SHP77 treated with DMSO at 0.1 percent for 48 hours (cell line): ENCODE measurements around the gene SSH3.
"Not testable (repeated sequence)": the region's sequence is repeated elsewhere in the genome, so short reads cannot be mapped to it uniquely, and the experiment has no call there.

Experiments used
- DNase-seq: peaks from one replicate; lab custom pipeline; 2025; lab: John Stamatoyannopoulos, UW

SSH3 gene

GRCh38 chr11:67303132-67303834, at the start of gene SSH3:
Gene SSH3, plus strand, starts transcription at chr11:67303530. Its CDS starts 96 bp downstream, at chr11:67303626.
- DNase-seq, result peak; percentile 49

GRCh38 chr11:67253872-67254624, 49.3 kb upstream of the SSH3 start:
- no peak for DNase-seq

GRCh38 chr11:67254798-67255197, 48.5 kb upstream of the SSH3 start:
- no peak for DNase-seq

DNA sequence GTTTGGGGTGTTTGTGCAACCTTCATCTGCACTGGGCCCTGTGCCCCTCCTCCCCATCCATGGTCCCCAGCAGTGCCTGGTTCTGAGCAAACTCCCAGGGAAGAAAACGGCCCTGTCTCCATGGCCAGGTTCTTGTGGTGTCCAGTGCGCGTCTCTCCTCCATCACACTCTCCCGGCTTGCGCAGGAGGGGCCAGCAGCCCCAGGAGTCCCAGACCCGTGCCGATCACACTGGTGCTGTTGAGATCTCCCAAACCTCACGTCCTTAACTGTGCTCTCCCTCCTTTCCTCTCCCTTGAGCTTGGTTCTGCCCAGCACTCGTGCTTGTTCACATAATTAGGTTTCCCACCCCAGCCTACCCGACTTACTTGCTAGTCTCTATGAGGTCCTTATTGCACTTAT, 48.0 kb upstream of the SSH3 start:
- DNase-seq, result no peak

- DNase-seq, result no peak
These were observed 47.5 kb upstream of the SSH3 start for GRCh38 chr11:67255864-67256263.

DNA sequence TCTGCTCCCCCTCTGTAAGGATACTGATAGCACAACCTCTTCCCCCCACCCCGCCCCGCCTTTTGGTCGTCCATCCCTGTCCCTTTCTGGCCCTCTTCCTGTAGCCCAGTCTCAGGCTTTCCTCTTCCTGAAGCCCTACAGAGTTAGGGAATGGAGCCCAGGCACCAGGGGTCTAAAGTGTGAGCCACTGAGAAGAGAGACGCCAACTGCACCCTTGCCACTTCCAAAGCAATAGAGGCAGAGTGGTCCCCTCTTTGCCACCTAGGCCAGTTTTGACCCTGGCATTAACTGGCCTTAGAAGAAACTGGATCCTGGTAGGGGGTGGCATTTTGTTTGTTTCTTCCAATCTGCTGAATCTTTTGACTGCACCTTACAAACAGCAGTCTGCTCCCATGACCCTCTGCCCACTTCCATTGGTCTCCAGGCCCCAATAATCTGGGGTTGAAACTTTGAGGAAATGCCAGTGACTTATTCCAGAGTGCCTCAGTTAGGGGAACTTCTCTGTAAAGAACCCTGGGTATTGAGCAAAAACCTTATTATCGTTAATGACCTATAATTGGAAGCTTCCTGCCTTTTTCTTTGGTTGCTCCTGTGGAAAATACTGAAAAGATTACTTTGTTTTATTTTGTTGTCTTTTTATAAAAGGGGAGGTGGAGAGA, 46.7 kb upstream of the SSH3 start:
- no peak for DNase-seq

- DNase-seq, result no peak
These were observed 42.9 kb upstream of the SSH3 start for GRCh38 chr11:67260406-67260805.

DNA sequence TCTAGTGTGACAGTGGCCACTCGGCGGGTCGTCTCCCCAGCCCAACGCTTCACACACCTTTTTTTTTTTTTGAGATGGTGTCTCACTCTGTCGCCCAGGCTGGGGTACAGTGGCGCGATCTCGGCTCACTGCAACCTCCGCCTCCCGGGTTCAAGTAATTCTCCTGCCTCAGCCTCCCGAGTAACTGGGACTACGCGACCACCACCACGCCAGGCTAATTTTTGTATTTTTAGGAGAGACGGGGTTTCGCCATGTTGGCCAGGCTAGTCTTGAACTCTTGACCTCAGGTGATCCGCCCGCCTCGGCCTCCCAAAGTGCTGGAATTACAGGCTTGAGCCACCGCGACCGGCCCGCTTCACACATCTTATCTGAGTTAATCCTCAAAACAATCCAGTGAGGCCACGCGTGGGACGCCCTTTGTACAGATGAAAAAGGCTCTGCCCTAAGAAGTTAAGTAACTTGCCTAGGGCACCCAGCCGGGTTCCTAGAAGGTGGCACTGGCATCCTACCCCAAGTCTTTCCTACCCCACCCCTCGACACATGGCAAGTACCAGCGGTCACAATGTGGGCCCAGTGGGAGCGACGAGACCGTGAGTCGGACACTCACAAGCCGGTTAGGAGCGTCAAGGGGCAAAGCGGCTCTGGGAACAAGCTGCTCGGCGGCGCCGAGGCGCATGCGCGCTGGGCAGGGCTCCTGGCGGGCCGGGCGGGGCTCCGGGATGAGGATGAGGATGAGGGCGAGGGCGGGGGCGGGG, 42.3 kb upstream of the SSH3 start:
- DNase-seq, result not testable (repeated sequence)

DNA sequence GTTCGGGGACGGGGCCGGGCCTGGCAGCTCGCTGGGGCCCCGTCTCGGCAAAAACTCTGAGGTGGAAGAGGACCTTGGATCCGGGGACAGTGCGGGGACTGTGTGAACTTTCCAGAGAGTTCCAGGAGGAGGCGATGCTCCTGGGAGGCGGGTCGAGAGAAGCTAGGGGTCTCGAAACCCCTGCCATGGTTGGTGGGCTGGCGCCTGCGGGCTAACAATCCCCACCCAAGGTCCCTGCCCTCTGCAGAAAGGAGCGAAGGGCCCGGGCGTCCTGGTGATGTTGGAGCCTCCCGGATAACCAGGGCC, 41.7 kb upstream of the SSH3 start:
- no peak for DNase-seq

- no peak for DNase-seq
These were observed 41.2 kb upstream of the SSH3 start for GRCh38 chr11:67261946-67262681.

DNA sequence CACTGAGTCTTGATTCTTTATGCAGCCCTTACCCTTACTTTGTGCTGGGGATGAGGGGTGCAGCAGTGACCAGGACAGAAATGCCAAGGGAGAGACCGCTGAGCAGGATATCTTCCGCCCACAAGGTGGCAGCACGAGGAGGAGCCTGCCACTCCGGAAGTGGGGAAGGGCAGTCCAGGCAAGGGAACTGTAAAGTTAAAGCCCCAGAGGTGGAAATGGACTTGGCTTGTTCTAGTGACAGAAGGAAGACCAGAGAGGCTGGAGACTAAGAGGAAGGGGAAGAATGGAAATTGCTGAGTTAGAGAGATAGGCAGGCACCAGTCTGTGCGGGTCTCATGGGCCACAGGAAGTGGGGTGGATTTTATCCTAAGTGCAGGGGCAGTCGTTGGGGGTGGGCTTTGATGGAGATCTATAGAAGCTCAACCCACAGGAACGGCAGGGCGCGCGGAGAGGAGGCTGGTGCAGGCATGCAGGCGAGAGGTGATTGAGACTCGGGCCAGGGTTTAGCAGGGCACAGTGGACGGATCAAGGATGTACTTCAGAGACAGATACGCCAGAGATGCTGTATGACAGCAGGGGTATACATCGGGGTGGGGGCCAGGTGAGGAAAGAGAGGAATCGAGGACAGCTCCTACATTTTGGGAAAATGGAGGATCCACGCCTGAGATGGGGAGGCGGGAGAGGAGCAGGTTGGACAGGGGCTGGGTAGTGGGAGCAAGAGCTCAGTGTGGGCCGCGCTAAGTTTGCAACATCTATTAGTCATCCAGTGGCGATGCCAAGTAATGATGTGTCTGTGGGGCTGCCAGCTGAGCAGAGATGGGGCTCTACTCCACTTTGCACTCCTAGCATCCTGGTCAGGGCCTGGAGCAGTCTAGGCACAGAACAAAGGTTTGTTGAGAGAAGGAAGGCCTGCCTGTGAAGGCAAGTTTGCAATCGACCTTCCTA, 40.3 kb upstream of the SSH3 start:
- peak; percentile 59 for DNase-seq

DNA sequence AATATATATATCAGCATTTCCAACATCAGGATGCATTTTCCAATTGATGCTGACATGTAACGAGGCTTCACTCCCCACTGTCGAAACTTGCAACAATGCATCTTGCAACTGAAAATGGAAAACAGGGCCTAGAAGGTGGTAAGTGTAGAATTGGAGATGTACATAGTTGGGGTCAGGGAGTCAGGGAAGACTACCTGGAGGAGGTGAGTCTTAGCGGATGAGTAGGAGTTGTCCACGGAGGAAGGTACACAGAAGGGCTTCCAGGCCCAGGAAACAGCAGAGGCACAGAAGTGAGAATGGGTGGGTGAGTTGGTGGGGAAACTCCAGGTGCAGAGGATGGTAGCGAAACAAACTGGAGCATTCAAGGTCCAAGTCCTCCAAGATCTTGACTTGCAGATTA, 39.1 kb upstream of the SSH3 start:
- no peak for DNase-seq

DNA sequence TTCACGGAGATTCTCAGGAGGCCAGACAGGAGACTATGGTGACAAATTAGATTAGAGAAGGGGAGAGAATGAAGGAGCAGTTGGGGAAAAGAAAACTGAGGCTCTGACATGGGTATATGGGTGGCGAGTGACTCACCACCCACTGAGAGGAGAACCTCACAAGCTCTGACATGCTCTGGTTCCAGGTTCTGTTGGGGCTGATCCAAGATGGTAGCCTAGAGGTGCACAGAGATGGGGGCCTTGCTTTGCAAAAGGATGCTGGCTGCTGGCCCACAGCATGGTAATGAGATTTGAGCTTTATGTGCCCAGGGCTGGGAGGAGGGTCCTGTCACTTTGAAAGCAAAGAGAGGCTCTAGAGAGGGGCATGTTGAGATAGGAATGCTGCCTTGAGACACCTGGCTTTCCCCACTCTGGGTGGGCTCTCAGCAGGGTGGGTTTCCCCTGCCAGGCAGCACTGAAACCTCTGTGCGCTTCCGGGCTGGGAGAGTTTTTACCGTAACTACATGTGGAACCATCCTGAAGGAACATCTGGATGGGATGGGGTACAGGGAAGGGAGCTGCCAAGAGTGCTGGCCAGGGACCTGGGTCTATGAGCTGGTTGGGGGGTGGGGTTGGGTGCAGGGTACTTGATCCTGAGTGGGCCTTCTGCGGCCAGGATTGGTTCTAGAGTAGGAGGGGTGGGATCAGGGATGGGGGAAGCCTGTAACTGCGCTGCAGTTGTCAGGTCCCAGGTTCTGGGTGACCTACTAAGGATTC, 38.3 kb upstream of the SSH3 start:
- DNase-seq, result no peak

DNA sequence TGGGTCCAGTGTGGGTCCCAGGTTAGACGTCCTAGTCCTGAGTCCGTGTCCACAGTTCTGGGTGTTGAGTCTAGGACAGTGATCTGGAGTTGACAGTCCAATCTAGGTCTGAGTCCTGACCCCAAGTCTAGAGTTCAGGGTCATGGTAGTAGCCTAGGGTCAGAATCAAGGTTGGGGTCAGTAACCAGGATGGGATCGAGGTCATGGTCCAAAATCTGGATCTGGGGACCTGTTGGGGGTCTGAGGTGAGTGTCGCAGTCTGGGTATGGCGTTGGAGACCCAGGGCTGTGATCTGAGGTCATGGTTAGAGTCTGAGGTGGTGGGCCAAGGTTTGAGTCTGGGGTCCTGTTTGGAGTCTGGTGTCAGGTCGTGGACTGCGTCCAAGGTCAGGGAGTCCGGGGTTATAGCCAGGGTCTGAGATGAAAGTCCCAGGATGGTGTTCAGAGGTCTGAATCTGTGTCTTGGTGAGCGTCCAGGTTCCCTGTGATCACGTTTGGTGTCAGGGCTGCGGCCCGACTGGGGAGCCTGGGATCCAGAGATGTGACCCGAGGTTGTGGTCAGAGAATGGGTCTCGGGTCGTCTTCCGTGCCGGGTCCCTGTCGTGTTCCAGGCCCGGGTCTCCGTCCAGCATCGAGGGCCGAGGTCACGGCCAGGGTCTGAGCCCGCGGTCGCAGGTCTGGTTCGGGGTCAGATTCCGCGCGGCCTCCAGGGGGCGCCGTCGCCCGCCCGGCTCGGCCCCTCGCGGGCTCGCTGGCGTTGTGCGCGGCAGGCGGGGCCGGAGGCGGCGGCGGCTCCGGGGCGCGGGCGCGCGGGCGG, 37.5 kb upstream of the SSH3 start:
- DNase-seq, result no peak

- DNase-seq, result no peak
These were observed 36.7 kb upstream of the SSH3 start, which contains the start of gene GRK2 for GRCh38 chr11:67266449-67267187. Gene GRK2, plus strand, starts transcription at chr11:67266473. Its CDS starts 227 bp downstream, at chr11:67266700.

GRCh38 chr11:67267188-67268080, 35.9 kb upstream of the SSH3 start:
- DNase-seq, result no peak
